Mesothelial cell of epicardium (in vitro differentiated cells): ENCODE data around the gene ATRNL1. TPM values are rescaled to one million over a fixed set of nuclear protein-coding genes. Genes with fewer than 3 reads are reported as not detected.

Experiments
- DNase-seq, 2 experiments: peaks; one replicate each; pipeline ENCODE4 v3.0.0; 2021; ENCODE audit warnings: low spot score in 2 of 2; ENCODE audit not compliant: unreplicated experiment in 2 of 2
- H3K27ac Mint-ChIP-seq: 2 replicates; pipeline ENCODE4 v1.8.0; 2021; ENCODE audit warnings: mixed read lengths
- H3K27me3 Mint-ChIP-seq: 2 replicates; pipeline ENCODE4 v1.8.0; 2021; ENCODE audit warnings: low read depth, mixed read lengths
- H3K36me3 Mint-ChIP-seq: 2 replicates; pipeline ENCODE4 v1.8.0; 2021; ENCODE audit warnings: mixed read lengths
- H3K4me1 Mint-ChIP-seq: 2 replicates; pipeline ENCODE4 v1.8.0; 2021; ENCODE audit warnings: mixed read lengths
- H3K4me3 Mint-ChIP-seq: 2 replicates; pipeline ENCODE4 v1.8.0; 2021; ENCODE audit warnings: mild to moderate bottlenecking, moderate library complexity, mixed read lengths
- H3K9me3 Mint-ChIP-seq: 2 replicates; pipeline ENCODE4 v1.8.0; 2021; ENCODE audit warnings: mixed read lengths
- CTCF ChIP-seq: fragments of 200-600 bp; sonication (generic); IDR thresholded peaks from one replicate; pipeline ENCODE4 v1.5.0; 2021; ENCODE audit warnings: antibody characterized with exemption; ENCODE audit not compliant: unreplicated experiment
- total RNA-seq: library from RNA; stranded (reverse); gene quantifications from 3 replicates; pipeline ENCODE4 v1.2.1, GENCODE V29; 2021

Gene ATRNL1
- total RNA-seq, 1 donor from 2014 or later: 39.6 TPM

- Mint-ChIP-seq H3K36me3 (no peaks in the 10 kb centered on the region), H3K4me3 (no peak overlapping the region), H3K27me3 (peaks cover 19% of the 10 kb centered on the region), H3K4me1 (no peaks in the 10 kb centered on the region), H3K9me3 (no peaks in the 10 kb centered on the region), H3K27ac (no peak overlapping the region)
- DNase-seq: no peak
- no peak for TF ChIP-seq CTCF
Measured at GRCh38 chr10:115965376-115965775, 872.2 kb downstream of the ATRNL1 start.

- no peak for DNase-seq
- TF ChIP-seq CTCF: no peak
Measured at GRCh38 chr10:115968236-115968635, 875.1 kb downstream of the ATRNL1 start.

GRCh38 chr10:115969591-115969990 lies 876.4 kb downstream of the ATRNL1 start:
- no peak for DNase-seq
- Mint-ChIP-seq H3K27ac (no peak overlapping the region), H3K36me3 (peaks cover 3% of the 10 kb centered on the region), H3K27me3 (peaks cover 37% of the 10 kb centered on the region), H3K4me1 (no peaks in the 10 kb centered on the region), H3K9me3 (peaks cover 4% of the 10 kb centered on the region), H3K4me3 (no peak overlapping the region)
- no peak for TF ChIP-seq CTCF

More at GRCh38 chr10:115968236-115968635, 875.1 kb downstream of the ATRNL1 start:
- H3K4me1 Mint-ChIP-seq: no peaks in the 10 kb centered on the region
- no peaks in the 10 kb centered on the region for H3K9me3 Mint-ChIP-seq
- H3K27me3 Mint-ChIP-seq: peaks cover 29% of the 10 kb centered on the region
- no peaks in the 10 kb centered on the region for H3K36me3 Mint-ChIP-seq
- H3K27ac Mint-ChIP-seq: no peak overlapping the region
- no peak overlapping the region for H3K4me3 Mint-ChIP-seq

GRCh38 chr10:115971921-115972320 lies 878.8 kb downstream of the ATRNL1 start:
- Mint-ChIP-seq H3K4me3 (no peak overlapping the region), H3K27ac (no peak overlapping the region), H3K27me3 (peaks cover 47% of the 10 kb centered on the region), H3K4me1 (no peaks in the 10 kb centered on the region), H3K9me3 (peaks cover 4% of the 10 kb centered on the region), H3K36me3 (peaks cover 3% of the 10 kb centered on the region)
- no peak for DNase-seq
- TF ChIP-seq CTCF: no peak

GRCh38 chr10:115972426-115972825 lies 879.3 kb downstream of the ATRNL1 start:
- no peak for TF ChIP-seq CTCF
- H3K27me3 Mint-ChIP-seq: peaks cover 52% of the 10 kb centered on the region
- H3K36me3 Mint-ChIP-seq: peaks cover 3% of the 10 kb centered on the region

GRCh38 chr10:115974351-115974750 lies 881.2 kb downstream of the ATRNL1 start:
- Mint-ChIP-seq H3K4me3 (no peak overlapping the region), H3K27ac (no peak overlapping the region), H3K36me3 (peaks cover 3% of the 10 kb centered on the region), H3K4me1 (peaks cover under 1% of the 10 kb centered on the region), H3K27me3 (peaks cover 53% of the 10 kb centered on the region), H3K9me3 (peaks cover 4% of the 10 kb centered on the region)
- no peak for TF ChIP-seq CTCF
- no peak for DNase-seq

More at GRCh38 chr10:115972426-115972825, 879.3 kb downstream of the ATRNL1 start:
- no peak for DNase-seq
- H3K27ac Mint-ChIP-seq: no peak overlapping the region
- peaks cover 4% of the 10 kb centered on the region for H3K9me3 Mint-ChIP-seq
- no peaks in the 10 kb centered on the region for H3K4me1 Mint-ChIP-seq
- no peak overlapping the region for H3K4me3 Mint-ChIP-seq
